CD4-positive, alpha-beta memory T cell (primary cell): ENCODE results near the gene ELAVL3. TPM values are rescaled to one million over a fixed set of nuclear protein-coding genes. Genes with fewer than 3 reads are reported as not detected.
A peak's percentile ranks its signal among the peaks of the same experiment; 100 is the strongest.

Source experiments
- CTCF ChIA-PET: fragments of 350-600 bp; sonication (Branson Sonifier 250); formaldehyde crosslinking; loops from one replicate; lab custom pipeline; 2021; ENCODE audit warnings: inconsistent platforms; ENCODE audit not compliant: partially characterized antibody; lab: Charles Lee
- POLR2A ChIA-PET: fragments of 350-600 bp; sonication (Branson Sonifier 250); formaldehyde crosslinking; loops from one replicate; lab custom pipeline; 2021; ENCODE audit not compliant: partially characterized antibody; lab: Charles Lee
- DNase-seq, 5 donors: peaks; one replicate each; pipeline versions ENCODE4 v3.0.0 to v3.0.0-alpha.2; 2020 to 2022; ENCODE audit warnings: mixed read lengths in 1 of 5
- H3K27ac ChIP-seq: one replicate; pipeline ENCODE4 v1.7.0; 2013; ENCODE audit warnings: low read depth, low read length
- H3K27me3 ChIP-seq: 2 replicates; pipeline ENCODE4 v1.7.0; 2013; ENCODE audit warnings: mild to moderate bottlenecking, low read length, moderate library complexity; ENCODE audit not compliant: insufficient read depth
- H3K36me3 ChIP-seq: 2 replicates; pipeline ENCODE4 v1.7.0; 2013; ENCODE audit warnings: mild to moderate bottlenecking, low read length, moderate library complexity; ENCODE audit not compliant: insufficient read depth
- H3K4me1 ChIP-seq: 2 replicates; pipeline ENCODE4 v1.7.0; 2013; ENCODE audit warnings: mild to moderate bottlenecking, low read length, moderate library complexity; ENCODE audit not compliant: insufficient read depth
- H3K4me3 ChIP-seq, 2 donors: one replicate each; pipeline ENCODE4 v1.7.0; 2013; ENCODE audit warnings: low read length in 2 of 2, mild to moderate bottlenecking in 1 of 2
- H3K9me3 ChIP-seq, 2 donors: one replicate each; pipeline ENCODE4 v1.7.0; 2013; ENCODE audit warnings: low read length in 2 of 2, control low read depth in 1 of 2; ENCODE audit not compliant: control insufficient read depth in 1 of 2
- H3K27ac Mint-ChIP-seq, 7 donors: one replicate each; pipeline ENCODE4 v1.8.0; 2020 to 2021; ENCODE audit warnings: mixed read lengths in 7 of 7, mild to moderate bottlenecking in 6 of 7, inconsistent platforms in 3 of 7, moderate library complexity in 3 of 7
- H3K27me3 Mint-ChIP-seq, 2 donors: one replicate each; pipeline ENCODE4 v1.8.0; 2020 to 2021; ENCODE audit warnings: mixed read lengths in 2 of 2
- H3K36me3 Mint-ChIP-seq, 2 donors: one replicate each; pipeline ENCODE4 v1.8.0; 2020 to 2021; ENCODE audit warnings: mixed read lengths in 2 of 2, inconsistent platforms in 1 of 2, mild to moderate bottlenecking in 1 of 2
- H3K4me1 Mint-ChIP-seq, 4 donors: one replicate each; pipeline ENCODE4 v1.8.0; 2020 to 2021; ENCODE audit warnings: mixed read lengths in 4 of 4, mild to moderate bottlenecking in 1 of 4
- H3K4me3 Mint-ChIP-seq, 8 donors: one replicate each; pipeline ENCODE4 v1.8.0; 2020 to 2021; ENCODE audit warnings: mixed read lengths in 8 of 8, mild to moderate bottlenecking in 7 of 8, moderate library complexity in 6 of 8, inconsistent platforms in 3 of 8
- H3K9me3 Mint-ChIP-seq, 8 donors: one replicate each; pipeline ENCODE4 v1.8.0; 2020 to 2021; ENCODE audit warnings: mixed read lengths in 8 of 8, mild to moderate bottlenecking in 5 of 8, inconsistent platforms in 3 of 8, moderate library complexity in 1 of 8
- intact Hi-C: fragments of 100-400 bp; cut with micrococcal nuclease; formaldehyde crosslinking; loops from one replicate; pipeline ENCODE4 v1.15.1; 2023
- polyA plus RNA-seq, 2 donors: library from polyadenylated mRNA; unstranded; fragments of 300-500 nt; fragmentation: Illumina TruSeq; gene quantifications; one replicate each; pipeline ENCODE4 v1.2.3, GENCODE V29; 2021
- total RNA-seq, 2 experiments: library from RNA; stranded (reverse); gene quantifications; one replicate each; pipeline ENCODE4 v1.2.3, GENCODE V29; 2021

ELAVL3 gene
- total and polyA plus RNA-seq, 4 experiments from 2014 or later: not detected

GRCh38 chr19:11425719-11426457, 55.0 kb downstream of the ELAVL3 start:
- POLR2A ChIA-PET: no interaction called here
- CTCF ChIA-PET: interaction anchor here (1.2 kb wide), 1 partner anchor 9 kb away, joined by 3 read pairs; the partner anchor contains the start of gene ODAD3
- peaks cover 31% of the 10 kb centered on the region for H3K27me3 ChIP-seq
- H3K27ac Mint-ChIP-seq: no peak overlapping the region
- H3K9me3 ChIP-seq: no peaks in the 10 kb centered on the region
- H3K36me3 ChIP-seq: no peaks in the 10 kb centered on the region
- no peak overlapping the region for H3K27ac ChIP-seq
- peaks cover 24 to 27% of the 10 kb centered on the region in 2 donors for H3K27me3 Mint-ChIP-seq
- DNase-seq: no peak
- no peaks in the 10 kb centered on the region for H3K9me3 Mint-ChIP-seq
- H3K4me1 Mint-ChIP-seq: peaks cover 8 to 31% (median 26%) of the 10 kb centered on the region in 4 donors
- H3K4me1 ChIP-seq: peaks cover 32% of the 10 kb centered on the region
- no peak overlapping the region for H3K4me3 Mint-ChIP-seq
- no peaks in the 10 kb centered on the region for H3K36me3 Mint-ChIP-seq
- H3K4me3 ChIP-seq: no peak overlapping the region
- intact Hi-C loops: no loop called here

- intact Hi-C loops: loop anchor here (5.0 kb wide), 1 partner anchor 41 kb away; the partner anchor contains the start of gene EPOR
- ChIA-PET POLR2A (interaction anchor here (1.1 to 1.6 kb wide), 3 partner anchors 37 to 77 kb away, joined by 3 to 4 read pairs (median 4); partner anchors contain the start of genes CCDC159 and TMEM205), CTCF (interaction anchor here (1.0 to 1.1 kb wide), 2 partner anchors 18 to 42 kb away, joined by 3 read pairs; no protein-coding TSS in a partner anchor)
- Mint-ChIP-seq H3K27ac (no peak overlapping the region), H3K27me3 (peaks cover 35 to 38% of the 10 kb centered on the region in 2 donors), H3K4me1 (peaks cover 13 to 42% (median 35%) of the 10 kb centered on the region in 4 donors), H3K36me3 (no peaks in the 10 kb centered on the region), H3K9me3 (no peaks in the 10 kb centered on the region), H3K4me3 (peak overlapping the region in 3 of 8 donors; percentile 12 to 24 (median 14))
- DNase-seq: no peak
- Histone ChIP-seq H3K36me3 (no peaks in the 10 kb centered on the region), H3K9me3 (no peaks in the 10 kb centered on the region), H3K27ac (no peak overlapping the region), H3K27me3 (peaks cover 43% of the 10 kb centered on the region), H3K4me1 (peaks cover 42% of the 10 kb centered on the region), H3K4me3 (no peak overlapping the region)
Measured at GRCh38 chr19:11423791-11424181, 57.1 kb downstream of the ELAVL3 start.

GRCh38 chr19:11423164-11423790, 57.6 kb downstream of the ELAVL3 start:
- no peak overlapping the region for H3K27ac ChIP-seq
- Mint-ChIP-seq H3K9me3 (no peaks in the 10 kb centered on the region), H3K27me3 (peaks cover 36 to 42% of the 10 kb centered on the region in 2 donors), H3K4me1 (peaks cover 13 to 47% (median 36%) of the 10 kb centered on the region in 4 donors), H3K27ac (no peak overlapping the region), H3K4me3 (peak overlapping the region in 6 of 8 donors; percentile 72 to 89 (median 82)), H3K36me3 (no peaks in the 10 kb centered on the region)
- POLR2A ChIA-PET: interaction anchor here (0.7 to 2.3 kb wide), 6 partner anchors 36 to 77 kb away, joined by 3 to 11 read pairs (median 4); partner anchors contain the start of genes CCDC159 and TMEM205
- no peaks in the 10 kb centered on the region for H3K9me3 ChIP-seq
- DNase-seq: no peak
- H3K36me3 ChIP-seq: no peaks in the 10 kb centered on the region
- H3K4me3 ChIP-seq: no peak overlapping the region
- H3K4me1 ChIP-seq: peaks cover 48% of the 10 kb centered on the region
- intact Hi-C loops: loop anchor here (5.0 kb wide), 1 partner anchor 41 kb away; the partner anchor contains the start of gene EPOR
- peaks cover 43% of the 10 kb centered on the region for H3K27me3 ChIP-seq
- CTCF ChIA-PET: interaction anchor here (1.0 to 1.2 kb wide), 4 partner anchors 10 to 42 kb away, joined by 3 to 4 read pairs (median 4); partner anchors contain the start of gene PRKCSH

- H3K27me3 Mint-ChIP-seq: peaks cover 39 to 45% of the 10 kb centered on the region in 2 donors
- POLR2A ChIA-PET: interaction anchor here (0.7 to 2.3 kb wide), 7 partner anchors 12 to 76 kb away, joined by 3 to 11 read pairs (median 5); partner anchors contain the start of genes CCDC159, ODAD3, PRKCSH and TMEM205
- H3K4me1 ChIP-seq: peaks cover 49% of the 10 kb centered on the region
- H3K9me3 Mint-ChIP-seq: no peaks in the 10 kb centered on the region
- H3K36me3 Mint-ChIP-seq: no peaks in the 10 kb centered on the region
- peaks cover 43% of the 10 kb centered on the region for H3K27me3 ChIP-seq
- CTCF ChIA-PET: interaction anchor here (0.8 to 1.3 kb wide), 5 partner anchors 9 to 41 kb away, joined by 3 to 6 read pairs (median 4); partner anchors contain the start of gene PRKCSH
- peaks cover 15 to 47% (median 36%) of the 10 kb centered on the region in 4 donors for H3K4me1 Mint-ChIP-seq
- H3K9me3 ChIP-seq: no peaks in the 10 kb centered on the region
- H3K27ac Mint-ChIP-seq: peak overlapping the region in 5 of 7 donors; percentile 23 to 78 (median 54)
- H3K27ac ChIP-seq: no peak overlapping the region
- intact Hi-C loops: loop anchor here (1.0 to 5.0 kb wide), 2 partner anchors 13 to 40 kb away; partner anchors contain the start of genes EPOR, ODAD3 and PRKCSH
- H3K4me3 ChIP-seq: peak overlapping the region in 1 of 2 donors; percentile 37
- H3K36me3 ChIP-seq: no peaks in the 10 kb centered on the region
- peak; percentile 57 to 76 (median 66) for DNase-seq
- peak overlapping the region; percentile 72 to 89 (median 82) for H3K4me3 Mint-ChIP-seq
Measured at GRCh38 chr19:11422163-11423065, 58.4 kb downstream of the ELAVL3 start.

- intact Hi-C loops: loop anchor here (1.0 to 5.0 kb wide), 2 partner anchors 14 to 39 kb away; partner anchors contain the start of genes EPOR, ODAD3 and PRKCSH
- Mint-ChIP-seq H3K4me1 (peaks cover 15 to 47% (median 36%) of the 10 kb centered on the region in 4 donors), H3K9me3 (no peaks in the 10 kb centered on the region), H3K27me3 (peaks cover 40 to 46% of the 10 kb centered on the region in 2 donors), H3K36me3 (no peaks in the 10 kb centered on the region), H3K4me3 (peak overlapping the region; percentile 58 to 89 (median 74)), H3K27ac (peak overlapping the region in 5 of 7 donors; percentile 23 to 78 (median 54))
- no peak overlapping the region for H3K27ac ChIP-seq
- POLR2A ChIA-PET: interaction anchor here (0.9 to 2.3 kb wide), 5 partner anchors 13 to 61 kb away, joined by 3 to 11 read pairs (median 6); partner anchors contain the start of genes ODAD3 and PRKCSH
- DNase-seq: peak in 3 of 5 donors; percentile 21 to 29 (median 27)
- H3K9me3 ChIP-seq: no peaks in the 10 kb centered on the region
- H3K4me3 ChIP-seq: peak overlapping the region in 1 of 2 donors; percentile 37
- peaks cover 43% of the 10 kb centered on the region for H3K27me3 ChIP-seq
- H3K4me1 ChIP-seq: peaks cover 49% of the 10 kb centered on the region
- no peaks in the 10 kb centered on the region for H3K36me3 ChIP-seq
- CTCF ChIA-PET: interaction anchor here (0.8 to 1.3 kb wide), 4 partner anchors 14 to 40 kb away, joined by 3 to 6 read pairs (median 4); partner anchors contain the start of gene PRKCSH
Measured at GRCh38 chr19:11421371-11422098, 59.3 kb downstream of the ELAVL3 start.
